ENCODE data around the gene CCDC78. TPM values are rescaled to one million over a fixed set of nuclear protein-coding genes. Genes with fewer than 3 reads are reported as not detected.

The CCDC78 gene
- 0.53 TPM in 1 of 2 replicates, not detected in the other for total RNA-seq (2016; rRNA removed; fragmentation: Illumina TruSeq; extraction: Trizol)
- total RNA-seq (2016; cell fraction: cytosol; rRNA removed; fragmentation: Illumina TruSeq; extraction: Trizol; ENCODE audit: low read depth), result 0.09 and 0.40 TPM in 2 replicates
- 0.48 TPM in 1 of 2 replicates, not detected in the other for total RNA-seq (2016; cell fraction: insoluble cytoplasmic fraction; rRNA removed; fragmentation: Illumina TruSeq; extraction: Trizol)
- 0.28 TPM in 2 replicates for total RNA-seq (2016; cell fraction: membrane; rRNA removed; fragmentation: Illumina TruSeq; extraction: Trizol)
- total RNA-seq (2016; cell fraction: nucleus; rRNA removed; fragmentation: Illumina TruSeq; extraction: Trizol), result 0.34 and 1.4 TPM in 2 replicates
- polyA plus RNA-seq (2011; rRNA removed), result 1.5 and 1.7 TPM in 2 replicates
- 0.26 and 0.44 TPM in 2 replicates for polyA plus RNA-seq (2011; cell fraction: cytosol; rRNA removed)
- 17.5 and 23.8 TPM in 2 replicates for polyA plus RNA-seq (2011; cell fraction: nucleus; rRNA removed)
- 1.0 and 2.1 TPM in 2 replicates for polyA plus RNA-seq (2012)
- 0.11 and 0.18 TPM in 2 replicates for polyA plus RNA-seq (2016; cell fraction: cytosol; fragmentation: Illumina TruSeq; extraction: Trizol; ENCODE audit: low read depth)
- polyA plus RNA-seq (2016; cell fraction: insoluble cytoplasmic fraction; fragmentation: Illumina TruSeq; extraction: Trizol; ENCODE audit: low read depth), result 0.24 and 0.57 TPM in 2 replicates
- polyA plus RNA-seq (2016; cell fraction: membrane; fragmentation: Illumina TruSeq; extraction: Trizol; ENCODE audit: low read depth), result not detected in 2 replicates
- 2.7 and 3.2 TPM in 2 replicates for polyA plus RNA-seq (2016; cell fraction: nucleus; fragmentation: Illumina TruSeq; extraction: Trizol; ENCODE audit: insufficient read depth, low read depth)
- polyA minus RNA-seq (2011; rRNA and poly(A)+ RNA removed; ENCODE audit: low replicate concordance), result 0.38 and 3.8 TPM in 2 replicates
- polyA minus RNA-seq (2011; cell fraction: cytosol; rRNA and poly(A)+ RNA removed), result not detected in 2 replicates
- polyA minus RNA-seq (2011; cell fraction: nucleus; rRNA and poly(A)+ RNA removed), result 0.90 and 1.6 TPM in 2 replicates
- Bru-seq, nascent RNA, result percentile 19 among the genes with signal in this experiment
- BruChase-seq, experiment 1, labeled RNA remaining after a 6-hour chase, result percentile 28 among the genes with signal in this experiment
- percentile 23 among the genes with signal in this experiment for BruChase-seq, experiment 2, labeled RNA remaining after a 2-hour chase
- long read RNA-seq, experiment 1, partial matches to known transcripts, result 1 of 1 reads
- long read RNA-seq, experiment 1, other reads (novel, unspliced or antisense), result 0 of 1 reads
- long read RNA-seq, experiment 2, partial matches to known transcripts, result 0 of 1 reads
- long read RNA-seq, experiment 2, other reads (novel, unspliced or antisense), result 1 of 1 reads

DNA sequence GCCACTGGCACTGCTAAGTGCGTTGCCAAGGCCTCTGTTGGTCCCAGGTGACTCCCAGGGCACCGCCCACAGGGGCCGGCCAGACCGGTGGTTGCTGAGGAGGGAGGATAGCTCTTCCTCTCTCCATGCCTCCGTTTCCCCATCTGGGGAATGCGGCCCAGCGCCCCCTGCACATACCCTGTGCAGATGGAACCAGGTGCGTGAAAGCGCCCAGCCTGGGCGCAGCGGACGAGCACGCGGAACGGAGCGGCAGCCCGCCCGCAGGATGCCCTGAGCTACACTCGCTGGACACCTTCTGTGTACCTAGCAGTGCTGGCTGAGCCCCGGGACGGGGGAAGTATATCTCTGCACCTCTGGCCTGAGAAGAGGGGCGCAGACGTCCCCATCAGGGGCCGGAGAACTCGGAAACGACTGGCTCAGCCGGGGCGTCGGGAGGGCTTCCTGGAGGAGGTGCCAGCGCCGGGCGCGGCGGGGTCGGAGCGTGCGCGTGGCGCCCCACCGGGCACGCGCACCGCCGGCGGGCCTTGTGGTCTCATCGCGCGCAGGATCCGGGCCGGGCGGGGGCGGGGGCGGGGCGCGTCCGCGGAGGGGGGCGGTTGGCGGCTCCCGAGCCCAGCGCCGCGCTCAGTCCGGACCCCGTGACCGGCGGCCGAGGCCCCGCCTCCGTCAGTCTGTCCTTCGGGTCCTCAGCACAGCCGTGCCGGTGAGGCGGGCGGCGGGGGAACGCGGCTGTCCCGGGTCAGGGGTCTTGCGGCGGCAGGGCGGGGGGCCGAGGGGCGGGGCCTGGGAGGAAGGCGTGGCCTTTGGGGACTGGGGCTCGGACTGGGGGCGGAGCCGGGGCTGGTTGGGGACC, at the start of gene CCDC78, which contains the start of gene HAGHL:
CCDC78 (minus strand) TSS at position 6 of the 853 bp plus-strand sequence. CDS start 76 bp downstream, outside the sequence.
HAGHL (plus strand) TSS at position 669 of the 853 bp plus-strand sequence. CDS start 404 bp downstream, outside the sequence.
- ATAC-seq, result peak; percentile 19
- no peaks in the 10 kb centered on the region for H3K9me3 ChIP-seq (ENCODE audit: low read length)
- intact Hi-C loops (cut with micrococcal nuclease; ENCODE audit: unreplicated experiment), result no loop called here
- no peak within 1 kb of the TSS for H3K27ac ChIP-seq (ENCODE audit: extremely low read length, insufficient read depth, low read length)
- in situ Hi-C loops (cut with HindIII; ENCODE audit: extremely low pct_ligation_motif_present, low pct_unique_long_range_greater_than_20kb), result no loop called here
- no peak within 1 kb of the TSS for H2AFZ ChIP-seq (ENCODE audit: low read length)
- no peaks in the 10 kb centered on the region for H3K79me2 ChIP-seq (ENCODE audit: insufficient read depth, low read length)
- POLR2A ChIA-PET, result interaction anchor here (1.1 to 2.6 kb wide), 5 partner anchors 11 to 34 kb away, joined by 3 to 14 read pairs (median 7); partner anchors contain the start of genes CIAO3 and MSLN
- no TSS peak for BruUV-seq (replicated peaks)
- H3K4me2 ChIP-seq (ENCODE audit: low read depth, low read length), result peak within 1 kb of the TSS; percentile 94
- no peaks in the 10 kb centered on the region for H4K20me1 ChIP-seq (ENCODE audit: insufficient read depth, low read length)
- peak within 1 kb of the TSS; percentile 69 for H3K9ac ChIP-seq (ENCODE audit: insufficient read depth, low read depth, low read length)
- DNase-seq (ENCODE audit: low spot score), result no peak
- no peaks in the 10 kb centered on the region for H3K36me3 ChIP-seq (replicated peaks in 1 of 2; ENCODE audit: control insufficient read depth in 1 of 2, insufficient read depth in 2 of 2, low read length in 2 of 2)
- H3K4me1 ChIP-seq (ENCODE audit: insufficient read depth, low read length), result peaks cover 16% of the 10 kb centered on the region
- H3K27me3 ChIP-seq (ENCODE audit: control insufficient read depth in 1 of 2, insufficient read depth in 2 of 2, low read length in 2 of 2), result peaks cover 0 to 3% of the 10 kb centered on the region in 2 experiments; a peak in 1 of 5 replicates
- FAIRE-seq, result no peak
- H3K4me3 ChIP-seq (replicated peaks in 1 of 3; ENCODE audit: insufficient read depth in 1 of 3, low read depth in 2 of 3, low read length in 3 of 3), result peak within 1 kb of the TSS; percentile 57 to 82 (median 66)
- CTCF ChIA-PET (ENCODE audit: low intra/inter-chr PET ratio, low total read pairs), result no interaction called here
- WGBS (ENCODE audit: low lambda C conversion rate), result 7% methylated on average over 12 of the region's 88 CpGs
- TF ChIP-seq TEAD3 (CRISPR knock-in tag; optimal IDR thresholded peaks at IDR 0.05; ENCODE audit: borderline replicate concordance), result peak; percentile 14
- no peak for TF ChIP-seq ZC3H13 (CRISPR knock-in tag; IDR thresholded peaks at IDR 0.05)
- TF ChIP-seq ZMYM3 (CRISPR knock-in tag; IDR thresholded peaks at IDR 0.05), result peak; percentile 68
- TF ChIP-seq POLR2A (IDR thresholded peaks at IDR 0.05; ENCODE audit: insufficient read depth in 1 of 2, low read depth in 2 of 2, low read length in 2 of 2), result 0 out of 4 replicates have a peak, but pooled peaks of 1 of the 2 experiments have one; percentile 3
- TF ChIP-seq CHD4 (IDR thresholded peaks at IDR 0.05; ENCODE audit: borderline replicate concordance, low read length), result 0 out of 2 replicates have a peak, but pooled peaks have one; percentile 32
- peak; percentile 14 for TF ChIP-seq SAP130 (CRISPR knock-in tag; IDR thresholded peaks at IDR 0.05; ENCODE audit: low read depth)
- TF ChIP-seq, protein P1, sequence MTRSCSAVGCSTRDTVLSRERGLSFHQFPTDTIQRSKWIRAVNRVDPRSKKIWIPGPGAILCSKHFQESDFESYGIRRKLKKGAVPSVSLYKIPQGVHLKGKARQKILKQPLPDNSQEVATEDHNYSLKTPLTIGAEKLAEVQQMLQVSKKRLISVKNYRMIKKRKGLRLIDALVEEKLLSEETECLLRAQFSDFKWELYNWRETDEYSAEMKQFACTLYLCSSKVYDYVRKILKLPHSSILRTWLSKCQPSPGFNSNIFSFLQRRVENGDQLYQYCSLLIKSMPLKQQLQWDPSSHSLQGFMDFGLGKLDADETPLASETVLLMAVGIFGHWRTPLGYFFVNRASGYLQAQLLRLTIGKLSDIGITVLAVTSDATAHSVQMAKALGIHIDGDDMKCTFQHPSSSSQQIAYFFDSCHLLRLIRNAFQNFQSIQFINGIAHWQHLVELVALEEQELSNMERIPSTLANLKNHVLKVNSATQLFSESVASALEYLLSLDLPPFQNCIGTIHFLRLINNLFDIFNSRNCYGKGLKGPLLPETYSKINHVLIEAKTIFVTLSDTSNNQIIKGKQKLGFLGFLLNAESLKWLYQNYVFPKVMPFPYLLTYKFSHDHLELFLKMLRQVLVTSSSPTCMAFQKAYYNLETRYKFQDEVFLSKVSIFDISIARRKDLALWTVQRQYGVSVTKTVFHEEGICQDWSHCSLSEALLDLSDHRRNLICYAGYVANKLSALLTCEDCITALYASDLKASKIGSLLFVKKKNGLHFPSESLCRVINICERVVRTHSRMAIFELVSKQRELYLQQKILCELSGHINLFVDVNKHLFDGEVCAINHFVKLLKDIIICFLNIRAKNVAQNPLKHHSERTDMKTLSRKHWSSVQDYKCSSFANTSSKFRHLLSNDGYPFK (CRISPR knock-in tag; IDR thresholded peaks at IDR 0.05; ENCODE audit: borderline replicate concordance), result no peak
- TF ChIP-seq SRY (CRISPR knock-in tag; IDR thresholded peaks at IDR 0.05), result 0 out of 2 replicates have a peak, but pooled peaks have one; percentile 21
- no peak for TF ChIP-seq ZNF326 (CRISPR knock-in tag; IDR thresholded peaks at IDR 0.05; ENCODE audit: borderline replicate concordance)
- TF ChIP-seq MYC (CRISPR knock-in tag; IDR thresholded peaks at IDR 0.05; ENCODE audit: borderline replicate concordance), result 0 out of 2 replicates have a peak, but pooled peaks have one; percentile 11
- TF ChIP-seq, protein P2, sequence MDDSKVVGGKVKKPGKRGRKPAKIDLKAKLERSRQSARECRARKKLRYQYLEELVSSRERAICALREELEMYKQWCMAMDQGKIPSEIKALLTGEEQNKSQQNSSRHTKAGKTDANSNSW (CRISPR knock-in tag; IDR thresholded peaks at IDR 0.05; ENCODE audit: borderline replicate concordance), result no peak
- TF ChIP-seq, protein P3, sequence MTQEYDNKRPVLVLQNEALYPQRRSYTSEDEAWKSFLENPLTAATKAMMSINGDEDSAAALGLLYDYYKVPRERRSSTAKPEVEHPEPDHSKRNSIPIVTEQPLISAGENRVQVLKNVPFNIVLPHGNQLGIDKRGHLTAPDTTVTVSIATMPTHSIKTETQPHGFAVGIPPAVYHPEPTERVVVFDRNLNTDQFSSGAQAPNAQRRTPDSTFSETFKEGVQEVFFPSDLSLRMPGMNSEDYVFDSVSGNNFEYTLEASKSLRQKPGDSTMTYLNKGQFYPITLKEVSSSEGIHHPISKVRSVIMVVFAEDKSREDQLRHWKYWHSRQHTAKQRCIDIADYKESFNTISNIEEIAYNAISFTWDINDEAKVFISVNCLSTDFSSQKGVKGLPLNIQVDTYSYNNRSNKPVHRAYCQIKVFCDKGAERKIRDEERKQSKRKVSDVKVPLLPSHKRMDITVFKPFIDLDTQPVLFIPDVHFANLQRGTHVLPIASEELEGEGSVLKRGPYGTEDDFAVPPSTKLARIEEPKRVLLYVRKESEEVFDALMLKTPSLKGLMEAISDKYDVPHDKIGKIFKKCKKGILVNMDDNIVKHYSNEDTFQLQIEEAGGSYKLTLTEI (CRISPR knock-in tag; conservative IDR thresholded peaks at IDR 0.05), result no peak
- TF ChIP-seq NFE2L2 (IDR thresholded peaks at IDR 0.05; ENCODE audit: low read length), result no peak
- no peak for TF ChIP-seq ZMYM2 (CRISPR knock-in tag; IDR thresholded peaks at IDR 0.05)
